HG03457 (cell line): Measurements from ENCODE around the gene NUCKS1.
"Not testable (repeated sequence)": the region's sequence is repeated elsewhere in the genome, so short reads cannot be mapped to it uniquely, and the experiment has no call there.

Experiments
- ATAC-seq: cut with Tn5 transposase; IDR thresholded peaks from one replicate; pipeline ENCODE4 v1.9.1; 2021; ENCODE audit warnings: moderate number of reproducible peaks; ENCODE audit not compliant: unreplicated experiment

NUCKS1 gene

GRCh38 chr1:205733438-205734175 is 16.4 kb downstream of the NUCKS1 start:
- ATAC-seq, result no peak

GRCh38 chr1:205729945-205730610 is 19.9 kb downstream of the NUCKS1 start:
- ATAC-seq, result no peak

GRCh38 chr1:205726619-205727125 is 23.3 kb downstream of the NUCKS1 start:
- no peak for ATAC-seq

- no peak for ATAC-seq
These were observed 24.5 kb downstream of the NUCKS1 start for GRCh38 chr1:205725514-205725913.

- ATAC-seq, result not testable (repeated sequence)
These were observed 29.2 kb downstream of the NUCKS1 start for GRCh38 chr1:205720740-205721139.

- ATAC-seq, result no peak
These were observed 30.2 kb downstream of the NUCKS1 start for GRCh38 chr1:205719762-205720161.

GRCh38 chr1:205719015-205719414 is 31.0 kb downstream of the NUCKS1 start:
- no peak for ATAC-seq

GRCh38 chr1:205716371-205717132 is 33.4 kb downstream of the NUCKS1 start:
- ATAC-seq, result no peak

- ATAC-seq, result no peak
These were observed 34.4 kb downstream of the NUCKS1 start for GRCh38 chr1:205715628-205716027.

GRCh38 chr1:205714906-205715246 is 35.1 kb downstream of the NUCKS1 start:
- no peak for ATAC-seq

GRCh38 chr1:205714190-205714905 is 35.6 kb downstream of the NUCKS1 start:
- ATAC-seq, result no peak

- no peak for ATAC-seq
These were observed 38.6 kb downstream of the NUCKS1 start for GRCh38 chr1:205711105-205712048.

- ATAC-seq, result no peak
These were observed 39.5 kb downstream of the NUCKS1 start for GRCh38 chr1:205710201-205711062.

- no peak for ATAC-seq
These were observed 40.3 kb downstream of the NUCKS1 start for GRCh38 chr1:205709640-205710039.

GRCh38 chr1:205709059-205709398 is 41.0 kb downstream of the NUCKS1 start:
- no peak for ATAC-seq

GRCh38 chr1:205706601-205707502 is 43.1 kb downstream of the NUCKS1 start:
- no peak for ATAC-seq

GRCh38 chr1:205704903-205705302 is 45.1 kb downstream of the NUCKS1 start:
- no peak for ATAC-seq

- no peak for ATAC-seq
These were observed 46.9 kb downstream of the NUCKS1 start for GRCh38 chr1:205703072-205703471.
